GM18499 (cell line): ENCODE measurements around the gene R3HDM4.

Experiments used
- ATAC-seq: cut with Tn5 transposase; IDR thresholded peaks from one replicate; pipeline ENCODE4 v1.9.1; 2021; ENCODE audit warnings: moderate number of reproducible peaks; ENCODE audit not compliant: insufficient read depth, unreplicated experiment

Gene R3HDM4

DNA sequence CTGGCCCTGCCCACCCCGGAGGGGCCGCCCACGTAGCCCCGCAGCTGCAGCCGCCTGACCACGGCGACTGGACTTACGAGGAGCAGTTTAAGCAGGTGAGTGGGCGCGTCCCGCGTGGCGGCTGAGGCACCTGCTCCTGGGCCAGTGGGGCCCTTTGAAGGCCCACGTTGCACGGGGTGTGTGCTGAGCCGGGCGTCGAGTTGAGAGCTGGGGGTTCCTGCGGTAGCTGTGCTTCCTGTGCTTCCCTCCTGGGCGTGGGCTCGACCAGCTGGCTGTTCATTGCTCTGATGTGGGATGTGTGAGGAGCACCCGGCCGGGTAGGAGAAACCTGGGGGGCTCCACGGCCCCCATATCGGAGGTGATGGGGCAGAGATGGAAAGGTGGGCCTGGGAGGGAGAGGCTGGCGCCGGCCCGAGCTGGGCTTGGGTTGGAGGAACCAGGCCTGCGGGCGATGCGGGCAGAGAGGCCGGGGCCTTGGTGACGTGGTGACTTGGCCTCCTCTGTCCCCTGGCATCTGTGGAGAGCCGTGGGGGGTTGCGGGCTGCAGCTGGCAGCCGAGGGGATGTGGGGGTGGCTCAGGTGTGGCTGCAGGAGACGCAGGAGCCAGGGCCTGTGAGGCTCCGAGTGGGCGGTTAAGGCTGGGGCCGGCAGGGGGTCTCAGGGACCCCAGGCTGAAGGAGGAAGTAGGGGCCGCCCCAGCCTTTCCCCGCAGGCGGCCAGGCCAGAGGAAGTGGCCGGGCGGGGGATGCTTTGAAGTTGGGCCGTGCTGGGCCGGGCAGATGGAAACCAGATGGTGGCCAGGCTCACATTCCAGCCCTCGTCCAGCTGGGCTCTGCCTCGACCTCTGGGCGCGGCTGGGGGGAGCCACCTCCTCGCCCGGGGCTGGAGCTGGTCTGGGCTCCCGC, 19.9 kb upstream of the R3HDM4 start:
- ATAC-seq = no peak

DNA sequence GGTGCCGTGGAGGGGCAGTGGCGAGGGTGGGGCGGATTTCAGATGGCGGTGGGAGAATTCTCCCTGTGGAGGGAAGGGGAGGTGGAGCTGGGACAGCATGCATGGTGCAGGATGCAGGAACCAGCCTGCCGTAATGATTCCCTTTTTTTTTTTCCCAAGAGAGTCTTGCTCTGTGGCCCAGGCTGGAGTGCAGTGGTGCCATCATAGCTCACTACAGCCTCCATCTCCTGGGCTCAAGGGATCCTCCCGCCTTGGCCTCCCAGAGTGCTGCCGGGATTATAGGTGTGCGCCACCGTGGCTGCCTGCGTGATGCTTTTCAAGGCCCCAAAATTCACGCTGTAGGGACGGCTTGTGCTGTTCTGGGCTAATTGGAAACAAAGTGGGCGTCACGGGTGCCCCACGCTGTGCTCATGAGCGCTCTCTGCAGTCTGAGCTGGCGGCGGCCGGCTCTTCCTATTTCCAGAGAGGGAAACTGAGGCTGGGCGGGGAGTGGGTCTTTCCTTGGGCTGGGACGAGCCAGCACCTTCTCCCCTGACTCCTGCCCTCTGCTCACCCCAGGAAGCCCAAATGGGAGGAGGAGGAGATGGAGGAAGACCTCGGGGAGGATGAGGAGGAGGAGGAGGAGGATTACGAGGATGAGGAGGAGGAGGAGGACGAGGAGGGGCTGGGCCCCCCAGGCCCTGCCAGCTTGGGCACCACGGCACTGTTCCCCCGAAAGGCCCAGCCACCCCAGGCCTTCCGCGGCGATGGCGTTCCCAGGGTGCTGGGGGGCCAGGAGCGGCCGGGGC, 19.0 kb upstream of the R3HDM4 start:
- no peak for ATAC-seq

DNA sequence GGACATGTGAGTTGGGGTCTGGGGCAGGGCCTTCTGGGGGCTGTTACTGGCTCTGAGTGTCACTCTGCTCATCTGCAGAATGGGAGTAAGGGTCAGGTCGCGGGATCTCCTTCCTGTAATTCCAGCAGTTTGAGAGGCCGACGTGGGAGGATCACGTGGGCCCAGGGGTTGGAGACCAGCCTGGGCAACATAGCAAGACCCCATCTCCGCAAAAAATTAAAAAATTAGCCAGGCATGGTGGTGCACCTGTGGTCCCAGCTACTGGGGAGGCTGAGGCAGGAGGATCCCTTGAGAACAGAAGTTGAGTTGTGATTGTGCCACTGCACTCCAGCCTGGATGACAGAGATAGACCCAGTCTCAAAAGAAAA, 16.9 kb upstream of the R3HDM4 start:
- ATAC-seq = no peak

DNA sequence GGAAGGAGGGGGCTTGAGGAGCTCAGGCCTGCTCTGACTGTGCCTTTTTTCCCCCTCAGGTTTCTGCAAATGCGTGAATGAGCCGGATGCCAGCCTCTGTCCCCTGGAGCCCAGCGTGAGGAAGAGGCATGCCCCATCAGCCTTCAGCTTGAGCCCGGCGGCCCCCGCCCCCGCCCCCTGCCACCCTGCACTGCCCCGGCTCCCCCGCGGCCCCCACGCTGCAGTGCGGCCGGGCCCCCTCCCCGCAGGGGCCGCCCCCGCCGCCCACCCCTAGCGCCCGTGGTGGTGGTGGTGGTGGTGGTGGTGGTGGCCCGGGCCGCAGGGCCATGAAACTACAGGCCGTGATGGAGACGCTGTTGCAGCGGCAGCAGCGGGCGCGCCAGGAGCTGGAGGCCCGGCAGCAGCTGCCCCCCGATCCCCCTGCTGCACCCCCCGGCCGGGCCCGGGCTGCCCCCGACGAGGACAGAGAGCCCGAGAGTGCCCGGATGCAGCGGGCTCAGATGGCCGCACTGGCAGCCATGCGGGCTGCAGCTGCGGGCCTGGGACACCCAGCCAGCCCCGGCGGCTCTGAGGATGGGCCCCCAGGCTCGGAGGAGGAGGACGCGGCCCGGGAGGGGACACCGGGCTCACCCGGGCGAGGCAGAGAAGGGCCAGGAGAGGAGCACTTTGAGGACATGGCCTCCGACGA, 16.3 kb upstream of the R3HDM4 start:
- no peak for ATAC-seq

DNA sequence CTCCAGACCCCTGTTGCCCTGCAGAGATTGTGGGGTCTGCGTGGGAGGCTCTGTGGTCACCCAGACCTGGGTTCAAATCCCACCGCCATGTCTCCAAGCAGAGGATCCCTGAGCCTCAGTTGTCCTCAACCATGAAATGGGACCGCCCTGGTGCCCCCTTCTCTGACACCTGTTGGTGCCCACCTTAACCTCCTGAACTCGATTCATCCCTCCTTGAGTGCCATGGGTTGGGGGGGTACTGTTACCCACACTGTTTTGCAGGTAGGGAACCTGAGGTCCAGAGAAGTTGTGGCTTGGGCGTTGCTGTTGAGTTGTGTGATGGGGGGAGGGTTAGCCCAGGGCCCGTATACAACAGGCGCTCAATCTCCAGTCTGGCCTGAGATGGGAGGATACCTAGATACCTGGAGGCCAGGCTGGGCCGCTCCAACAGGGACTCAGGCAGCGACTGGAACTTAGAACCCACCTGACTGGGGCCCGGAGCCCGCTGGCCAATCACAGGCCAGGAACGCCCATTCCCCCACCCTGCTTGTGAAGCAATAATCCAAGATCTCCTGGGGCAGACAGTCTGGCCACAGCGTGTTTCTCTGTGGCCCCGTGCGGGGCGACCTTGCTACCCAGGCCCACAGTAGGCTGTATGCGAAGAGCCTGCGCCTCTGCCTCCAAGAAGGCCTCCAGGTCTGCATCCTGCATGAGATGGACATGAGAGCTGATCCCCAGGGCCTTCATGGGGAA, 15.6 kb upstream of the R3HDM4 start:
- ATAC-seq = no peak

DNA sequence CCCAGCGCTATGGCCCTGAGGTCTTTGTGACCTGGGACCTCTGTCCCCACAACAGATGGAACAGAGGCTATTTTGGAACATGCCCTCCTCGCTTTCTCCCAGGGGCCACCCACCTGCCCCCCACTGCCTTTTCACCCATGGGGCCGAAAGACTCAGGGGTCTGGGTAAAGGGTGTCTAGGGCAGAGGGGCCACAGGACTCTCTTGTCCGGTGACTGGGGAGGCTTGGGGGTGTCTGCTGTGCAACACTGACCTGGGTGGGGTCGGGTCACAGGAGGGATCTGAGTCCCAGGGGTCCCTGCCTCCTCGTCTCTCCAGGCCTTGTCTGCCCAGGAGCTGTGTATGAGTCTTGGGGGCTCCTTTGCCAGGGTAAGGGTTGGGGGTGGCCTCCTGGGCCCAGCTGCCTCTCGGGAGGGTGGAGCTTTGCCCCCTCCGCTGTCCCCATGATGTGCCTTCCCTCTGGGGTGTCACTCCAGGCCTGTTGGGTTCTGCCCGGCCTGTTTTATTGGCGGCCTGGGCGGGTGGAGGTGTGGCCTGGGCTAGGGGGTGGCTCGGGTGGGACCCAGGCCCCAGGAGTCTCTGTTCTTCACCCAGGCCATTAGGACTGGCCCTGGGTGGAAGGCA, 14.9 kb upstream of the R3HDM4 start:
- no peak for ATAC-seq

DNA sequence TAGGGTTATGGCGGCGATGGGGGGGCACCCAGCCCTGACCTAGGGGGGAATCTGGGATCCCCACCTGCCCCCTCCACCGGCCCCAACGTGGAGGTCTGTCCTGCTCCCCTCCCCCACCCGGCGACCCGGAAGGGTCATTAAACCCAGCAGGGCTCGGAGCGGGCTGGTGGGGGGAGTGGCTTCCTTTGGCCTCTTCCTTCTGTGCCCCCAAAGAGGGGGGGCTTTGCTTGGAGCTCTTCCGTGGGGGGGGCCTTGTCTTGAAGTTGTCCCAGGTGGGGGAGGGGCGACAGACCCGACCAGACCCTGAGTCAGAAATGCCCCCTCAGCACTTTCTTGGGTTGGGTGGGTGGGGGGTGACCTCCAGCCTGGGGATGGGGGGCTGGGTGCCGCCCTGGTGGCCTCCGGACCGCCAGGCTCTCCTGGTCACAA, 14.3 kb upstream of the R3HDM4 start:
- no peak for ATAC-seq

DNA sequence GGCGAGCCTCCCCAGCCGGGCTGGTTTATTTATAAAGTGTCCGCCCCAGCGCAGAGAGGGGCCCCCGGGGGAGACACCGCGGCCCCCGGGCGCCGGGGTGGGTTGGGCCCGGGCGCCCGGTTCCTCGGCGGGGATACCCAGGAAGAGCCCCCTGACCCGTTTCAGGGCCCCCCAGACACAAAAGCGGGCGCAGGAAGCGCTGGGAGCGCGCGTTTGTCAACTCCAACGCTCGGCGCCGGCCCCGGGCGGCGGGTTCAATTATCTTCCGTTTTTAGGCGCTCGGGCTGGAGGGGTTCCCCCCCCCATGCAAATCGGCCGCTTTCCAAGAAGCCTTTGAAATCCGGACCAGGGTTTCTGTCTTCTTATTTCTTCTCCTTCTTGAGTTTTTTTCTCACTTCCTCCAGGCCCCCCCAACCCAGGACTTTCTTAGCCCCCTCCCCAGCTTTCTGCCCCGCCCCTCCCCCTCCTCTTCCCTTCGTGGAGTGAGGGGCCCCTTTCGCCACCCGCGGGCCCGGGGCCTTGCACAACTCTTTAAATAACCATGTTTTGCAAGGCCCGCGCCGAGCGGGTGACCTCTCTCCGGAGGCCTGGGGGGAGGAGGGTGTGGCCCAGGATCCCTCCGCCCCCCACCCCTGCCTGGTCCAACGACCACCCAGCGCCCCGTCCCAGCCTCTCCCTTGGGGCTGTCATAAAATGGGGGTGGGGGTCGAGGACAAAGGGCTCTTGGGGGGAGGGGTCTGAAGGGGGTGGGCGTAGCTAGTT, 13.8 kb upstream of the R3HDM4 start:
- no peak for ATAC-seq

DNA sequence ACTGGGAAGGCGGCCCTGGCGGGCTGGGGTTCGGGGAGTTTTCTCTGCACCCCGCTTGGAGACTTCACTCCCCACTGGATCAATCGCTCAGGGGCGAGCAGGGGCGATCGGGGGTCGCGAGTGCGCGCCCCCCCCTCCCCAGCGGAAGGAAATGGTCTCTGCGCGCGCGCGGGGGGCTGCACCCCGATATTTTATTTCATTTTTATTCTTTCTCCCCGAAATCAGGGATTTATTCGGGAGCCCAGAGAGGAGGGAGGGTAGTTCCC, 13.2 kb upstream of the R3HDM4 start:
- no peak for ATAC-seq

DNA sequence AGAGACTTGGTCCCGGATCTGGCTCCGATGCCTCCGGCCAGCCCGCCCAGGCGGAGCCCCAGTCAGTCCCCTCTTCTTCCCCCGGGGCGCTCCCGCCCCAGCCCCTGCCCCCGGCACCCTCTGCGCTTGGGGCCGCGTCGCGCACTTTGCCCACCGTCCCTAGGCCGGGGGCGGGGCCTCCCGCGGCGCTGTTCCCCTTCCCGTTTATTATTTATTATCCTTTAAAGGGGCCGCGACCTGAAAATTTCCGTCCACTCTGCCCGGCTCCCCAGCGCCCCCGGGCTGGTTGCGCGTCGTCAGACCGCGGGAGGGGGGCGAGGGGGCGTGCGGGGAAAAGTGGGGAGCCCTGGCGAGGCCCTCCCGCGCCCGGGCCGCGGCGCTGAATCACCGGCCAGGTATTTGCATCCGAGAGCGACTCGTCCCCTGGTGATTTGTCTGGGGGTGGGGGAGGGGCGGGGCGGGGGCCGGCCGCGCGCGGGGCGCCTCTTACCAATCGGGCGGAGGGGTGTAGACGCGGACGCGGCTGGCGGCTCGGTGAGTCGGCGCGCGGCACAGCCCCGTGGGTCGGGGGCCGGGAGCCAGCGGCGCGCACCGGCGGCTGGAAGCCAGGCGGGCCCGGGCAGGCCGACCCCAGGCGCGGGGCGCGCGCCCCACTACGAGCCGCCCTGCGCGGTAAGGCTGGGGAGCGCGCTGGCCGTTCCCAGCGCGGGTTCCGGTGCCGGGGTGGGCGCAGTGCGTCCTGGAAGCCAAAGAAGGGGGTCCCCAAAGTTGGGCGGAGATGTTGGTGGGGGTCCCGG, 12.7 kb upstream of the R3HDM4 start, which contains the start of gene ARID3A:
Gene ARID3A, plus strand, starts transcription at position 510 of the 797 bp plus-strand sequence. CDS start 3,494 bp downstream, outside the sequence.
- ATAC-seq = no peak

DNA sequence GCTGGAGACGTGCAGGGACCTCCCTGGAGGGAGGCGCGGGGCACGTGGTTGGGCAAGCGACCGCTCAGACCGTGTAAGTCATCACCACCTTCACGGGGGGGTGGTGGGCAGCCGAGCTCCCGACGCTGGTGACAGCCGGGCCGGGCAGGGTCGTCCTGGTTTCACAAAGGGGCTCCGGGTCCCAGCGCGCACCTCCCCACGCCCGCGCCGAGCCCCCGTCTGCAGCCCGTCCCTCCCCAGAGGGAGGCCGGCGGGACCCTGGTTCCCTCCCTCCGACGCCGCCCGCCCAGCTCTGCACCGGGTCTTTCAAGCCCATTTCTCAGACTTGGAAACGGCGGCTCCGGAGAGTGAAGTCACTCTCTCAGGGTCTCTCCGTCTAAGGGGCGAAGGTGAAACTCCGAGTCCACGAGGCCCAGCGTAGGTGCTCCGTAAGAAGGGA, 12.1 kb upstream of the R3HDM4 start:
- ATAC-seq = no peak

DNA sequence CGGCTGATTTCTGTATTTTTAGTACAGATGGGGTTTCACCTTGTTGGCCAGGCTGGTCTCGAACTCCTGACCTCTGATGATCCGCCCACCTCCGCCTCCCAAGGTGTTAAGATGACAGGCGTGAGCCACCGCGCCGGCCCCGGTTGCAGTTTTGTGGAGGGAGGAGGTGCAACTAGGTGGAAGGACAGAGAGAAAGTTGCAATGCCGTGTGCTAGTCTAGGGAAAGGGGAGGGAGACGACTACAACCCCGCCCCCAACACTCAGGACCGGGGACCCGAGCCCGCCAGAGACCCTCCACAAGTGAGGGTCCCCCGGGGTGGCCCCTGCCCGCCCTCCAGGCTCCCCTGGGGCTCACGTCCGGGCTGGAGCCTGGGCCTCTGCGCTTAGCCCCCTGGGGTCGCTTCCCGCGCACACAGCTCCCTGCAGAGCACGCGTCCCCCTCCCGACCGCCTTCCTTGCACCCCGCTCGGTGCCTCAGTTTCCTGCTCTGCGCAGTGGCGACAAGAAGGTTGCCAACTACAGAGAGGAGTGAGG, 11.6 kb upstream of the R3HDM4 start:
- ATAC-seq = no peak

DNA sequence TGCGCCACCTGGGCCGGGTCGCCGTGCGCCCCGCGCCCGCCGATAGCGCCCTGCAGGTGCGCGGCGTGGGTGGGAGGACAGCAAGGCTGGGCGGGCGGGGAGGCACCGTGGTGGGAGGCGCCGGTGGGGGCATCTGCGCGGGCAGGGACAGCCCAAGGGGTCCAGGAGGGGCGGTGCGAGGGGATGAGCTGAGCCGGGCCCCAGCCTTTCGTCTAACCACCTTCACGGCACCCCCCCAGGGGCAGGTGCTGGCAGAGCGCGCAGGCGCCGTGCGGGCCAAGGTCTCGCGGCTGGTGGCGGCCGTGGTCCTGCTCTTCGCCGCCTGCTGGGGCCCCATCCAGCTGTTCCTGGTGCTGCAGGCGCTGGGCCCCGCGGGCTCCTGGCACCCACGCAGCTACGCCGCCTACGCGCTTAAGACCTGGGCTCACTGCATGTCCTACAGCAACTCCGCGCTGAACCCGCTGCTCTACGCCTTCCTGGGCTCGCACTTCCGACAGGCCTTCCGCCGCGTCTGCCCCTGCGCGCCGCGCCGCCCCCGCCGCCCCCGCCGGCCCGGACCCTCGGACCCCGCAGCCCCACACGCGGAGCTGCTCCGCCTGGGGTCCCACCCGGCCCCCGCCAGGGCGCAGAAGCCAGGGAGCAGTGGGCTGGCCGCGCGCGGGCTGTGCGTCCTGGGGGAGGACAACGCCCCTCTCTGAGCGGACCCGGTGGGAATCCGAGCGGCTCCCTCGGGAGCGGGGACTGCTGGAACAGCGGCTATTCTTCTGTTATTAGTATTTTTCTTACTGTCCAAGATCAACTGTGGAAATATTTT, 7.2 kb upstream of the R3HDM4 start:
- ATAC-seq = no peak

DNA sequence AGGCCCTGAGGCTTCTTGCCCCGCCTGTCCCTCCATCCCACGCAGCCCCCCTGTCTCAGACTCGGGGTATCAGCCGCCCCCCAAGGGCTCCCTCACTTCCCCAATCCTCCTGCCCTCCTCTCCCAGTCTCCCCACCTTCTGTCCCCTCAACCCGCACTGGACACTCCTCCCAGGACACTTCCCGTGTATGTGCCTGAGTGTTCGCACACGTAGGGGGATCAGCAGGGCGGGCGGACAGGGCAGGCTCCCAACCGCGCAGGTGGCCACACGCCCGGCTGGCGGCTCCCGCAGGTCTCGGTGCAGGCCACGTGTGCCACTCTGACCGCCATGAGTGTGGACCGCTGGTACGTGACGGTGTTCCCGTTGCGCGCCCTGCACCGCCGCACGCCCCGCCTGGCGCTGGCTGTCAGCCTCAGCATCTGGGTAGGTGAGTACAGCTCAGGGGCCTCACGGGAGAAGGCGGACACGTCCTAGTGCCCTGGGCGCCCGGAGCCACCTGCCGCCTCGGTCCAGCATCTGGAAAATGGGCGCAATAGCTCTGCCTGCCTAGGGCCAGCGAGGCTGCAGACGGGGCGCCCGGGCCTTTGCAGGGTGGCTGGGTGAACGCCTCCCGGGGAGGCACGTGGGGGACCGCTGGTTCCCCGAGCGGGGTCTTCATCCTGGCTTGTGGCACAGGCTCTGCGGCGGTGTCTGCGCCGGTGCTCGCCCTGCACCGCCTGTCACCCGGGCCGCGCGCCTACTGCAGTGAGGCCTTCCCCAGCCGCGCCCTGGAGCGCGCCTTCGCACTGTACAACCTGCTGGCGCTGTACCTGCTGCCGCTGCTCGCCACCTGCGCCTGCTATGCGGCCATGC, 6.4 kb upstream of the R3HDM4 start:
- no peak for ATAC-seq

DNA sequence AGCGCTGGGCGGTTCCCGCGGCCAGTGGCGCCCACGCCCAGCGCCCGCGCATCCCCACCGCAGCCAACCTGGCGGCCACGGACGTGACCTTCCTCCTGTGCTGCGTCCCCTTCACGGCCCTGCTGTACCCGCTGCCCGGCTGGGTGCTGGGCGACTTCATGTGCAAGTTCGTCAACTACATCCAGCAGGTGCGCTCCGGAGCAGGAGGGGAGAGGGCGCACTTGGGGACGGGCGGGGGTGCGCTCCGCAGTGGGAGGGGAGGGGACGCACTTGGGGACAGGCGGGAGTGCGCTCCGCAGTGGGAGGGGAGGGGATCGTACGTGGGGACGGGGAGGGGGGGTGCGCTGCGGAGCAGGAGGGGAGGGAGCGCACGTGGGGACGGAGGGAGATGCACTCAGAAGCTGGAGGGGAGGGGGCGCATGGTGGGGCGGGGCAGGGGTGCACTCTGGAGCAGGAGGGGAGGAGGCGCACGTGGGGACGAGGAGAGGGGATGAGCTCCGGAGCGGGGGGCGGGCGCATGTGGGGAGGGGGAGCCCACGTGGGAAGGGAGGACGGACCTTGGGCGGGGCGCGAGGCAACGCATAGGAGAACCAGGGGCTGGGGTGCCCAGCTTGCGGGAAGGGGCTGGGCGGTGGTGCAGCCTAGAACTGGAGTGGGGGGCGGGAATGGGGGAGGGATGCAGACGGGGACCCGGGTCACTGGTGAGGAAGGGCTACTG, 5.6 kb upstream of the R3HDM4 start:
- ATAC-seq = no peak

DNA sequence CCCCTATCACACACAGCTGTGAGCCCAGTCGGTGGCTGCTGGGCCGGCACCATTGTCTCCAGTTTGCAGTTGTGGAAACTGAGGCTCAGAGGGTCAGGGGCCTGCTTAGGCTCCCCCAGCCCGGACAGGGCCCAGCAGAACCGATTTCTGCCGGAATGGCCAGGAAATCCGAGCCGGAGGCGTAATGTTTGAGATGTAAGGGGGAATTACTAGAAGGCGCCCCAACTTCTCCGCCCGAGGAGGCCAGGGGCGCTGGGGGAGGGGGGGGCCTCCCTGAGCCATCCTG, 5.1 kb upstream of the R3HDM4 start:
- no peak for ATAC-seq
